ENCODE measurements around the gene KCNB1.

DNA sequence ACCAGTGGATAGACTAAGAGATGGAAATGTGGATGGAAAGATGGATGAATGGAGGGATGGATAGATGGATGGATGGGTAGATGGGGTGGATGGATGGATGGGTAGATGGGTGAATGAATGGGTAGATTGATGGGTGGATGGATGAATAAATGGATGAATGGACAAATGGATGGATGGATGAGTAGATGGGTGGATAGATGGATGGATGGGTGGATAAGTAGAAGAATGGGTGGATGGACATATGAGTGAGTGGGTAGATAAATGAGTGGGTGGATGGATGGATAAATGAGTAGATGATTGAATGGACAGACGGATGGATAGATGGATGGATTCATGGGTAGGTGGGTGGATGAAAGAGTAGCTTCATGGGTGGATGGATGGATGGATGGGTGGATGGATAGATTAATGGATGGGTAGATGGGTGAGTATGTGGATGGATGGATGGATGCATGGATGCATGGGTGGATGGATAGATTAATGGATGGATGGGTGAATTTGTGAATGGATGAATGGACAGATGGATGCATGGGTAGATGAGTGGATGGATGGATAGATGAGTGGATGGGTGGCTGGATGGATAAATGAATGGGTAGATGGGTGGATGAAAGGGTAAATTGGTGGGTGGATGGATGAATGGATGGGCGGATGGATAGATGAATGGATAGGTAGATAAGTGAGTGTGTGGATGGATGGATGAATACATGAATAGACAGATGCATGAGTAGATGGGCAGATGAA lies 29.5 kb upstream of the KCNB1 start:
- TF ChIP-seq, protein P1, sequence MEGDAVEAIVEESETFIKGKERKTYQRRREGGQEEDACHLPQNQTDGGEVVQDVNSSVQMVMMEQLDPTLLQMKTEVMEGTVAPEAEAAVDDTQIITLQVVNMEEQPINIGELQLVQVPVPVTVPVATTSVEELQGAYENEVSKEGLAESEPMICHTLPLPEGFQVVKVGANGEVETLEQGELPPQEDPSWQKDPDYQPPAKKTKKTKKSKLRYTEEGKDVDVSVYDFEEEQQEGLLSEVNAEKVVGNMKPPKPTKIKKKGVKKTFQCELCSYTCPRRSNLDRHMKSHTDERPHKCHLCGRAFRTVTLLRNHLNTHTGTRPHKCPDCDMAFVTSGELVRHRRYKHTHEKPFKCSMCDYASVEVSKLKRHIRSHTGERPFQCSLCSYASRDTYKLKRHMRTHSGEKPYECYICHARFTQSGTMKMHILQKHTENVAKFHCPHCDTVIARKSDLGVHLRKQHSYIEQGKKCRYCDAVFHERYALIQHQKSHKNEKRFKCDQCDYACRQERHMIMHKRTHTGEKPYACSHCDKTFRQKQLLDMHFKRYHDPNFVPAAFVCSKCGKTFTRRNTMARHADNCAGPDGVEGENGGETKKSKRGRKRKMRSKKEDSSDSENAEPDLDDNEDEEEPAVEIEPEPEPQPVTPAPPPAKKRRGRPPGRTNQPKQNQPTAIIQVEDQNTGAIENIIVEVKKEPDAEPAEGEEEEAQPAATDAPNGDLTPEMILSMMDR (IDR thresholded peaks at IDR 0.05): no peak
- TF ChIP-seq POLR2A (IDR thresholded peaks at IDR 0.05): no peak
- TF ChIP-seq POLR2AphosphoS5 (IDR thresholded peaks at IDR 0.05; ENCODE audit: insufficient read depth in 1 of 2, low read depth in 1 of 2): no peak
